ENCODE results near the gene CRYBA2.

CRYBA2 gene

GRCh38 chr2:219030177-219030940, 37.1 kb upstream of the CRYBA2 start:
- no peaks in the 10 kb centered on the region for H3K9me3 ChIP-seq (ENCODE audit: control insufficient read depth, insufficient read depth, low read length)
- no peaks in the 10 kb centered on the region for H3K4me1 ChIP-seq (ENCODE audit: control insufficient read depth, insufficient read depth, low read length)
- peaks cover 3% of the 10 kb centered on the region for H3K27me3 ChIP-seq (ENCODE audit: control insufficient read depth, insufficient read depth, low read length)
- no peaks in the 10 kb centered on the region for H3K36me3 ChIP-seq (ENCODE audit: control insufficient read depth, insufficient read depth, low read length)
- H3K4me3 ChIP-seq (ENCODE audit: low read depth, low read length): no peak overlapping the region
- no peak overlapping the region for H3K9ac ChIP-seq (ENCODE audit: low read depth, low read length)

GRCh38 chr2:219029829-219030165, 36.6 kb upstream of the CRYBA2 start:
- no peak overlapping the region for H3K9ac ChIP-seq (ENCODE audit: low read depth, low read length)
- H3K4me1 ChIP-seq (ENCODE audit: control insufficient read depth, insufficient read depth, low read length): no peaks in the 10 kb centered on the region
- no peaks in the 10 kb centered on the region for H3K36me3 ChIP-seq (ENCODE audit: control insufficient read depth, insufficient read depth, low read length)
- H3K4me3 ChIP-seq (ENCODE audit: low read depth, low read length): no peak overlapping the region
- H3K27me3 ChIP-seq (ENCODE audit: control insufficient read depth, insufficient read depth, low read length): peaks cover 3% of the 10 kb centered on the region
- no peaks in the 10 kb centered on the region for H3K9me3 ChIP-seq (ENCODE audit: control insufficient read depth, insufficient read depth, low read length)

GRCh38 chr2:219028996-219029828, 36.0 kb upstream of the CRYBA2 start:
- H3K36me3 ChIP-seq (ENCODE audit: control insufficient read depth, insufficient read depth, low read length): no peaks in the 10 kb centered on the region

DNA sequence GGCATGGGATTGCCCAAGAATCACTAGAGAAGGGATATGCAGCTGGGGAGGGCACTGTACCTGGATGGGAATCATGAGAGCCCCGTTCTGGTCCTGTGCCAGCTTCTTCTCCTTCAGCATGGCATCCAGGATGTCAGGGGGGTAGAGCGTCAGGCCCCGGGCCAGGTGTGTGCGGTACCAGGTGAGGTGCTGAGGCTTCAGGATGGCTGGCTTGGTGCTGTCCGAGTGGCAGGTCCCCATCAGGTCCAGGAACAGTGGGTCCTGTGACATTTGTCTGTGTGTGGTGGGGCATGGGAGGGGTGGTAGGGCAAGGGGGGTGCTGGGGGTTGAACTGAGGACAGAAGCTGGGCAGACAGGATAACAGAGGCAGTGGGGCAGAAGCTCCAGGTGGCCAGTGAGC, 34.9 kb upstream of the CRYBA2 start:
- H3K27me3 ChIP-seq (ENCODE audit: control insufficient read depth, insufficient read depth, low read length): no peaks in the 10 kb centered on the region
- no peaks in the 10 kb centered on the region for H3K9me3 ChIP-seq (ENCODE audit: control insufficient read depth, insufficient read depth, low read length)
- H3K4me3 ChIP-seq (ENCODE audit: low read depth, low read length): no peak overlapping the region
- H3K4me1 ChIP-seq (ENCODE audit: control insufficient read depth, insufficient read depth, low read length): no peaks in the 10 kb centered on the region
- no peaks in the 10 kb centered on the region for H3K36me3 ChIP-seq (ENCODE audit: control insufficient read depth, insufficient read depth, low read length)
- no peak overlapping the region for H3K9ac ChIP-seq (ENCODE audit: low read depth, low read length)

More at GRCh38 chr2:219028996-219029828, 36.0 kb upstream of the CRYBA2 start:
- no peak overlapping the region for H3K9ac ChIP-seq (ENCODE audit: low read depth, low read length)
- peaks cover 3% of the 10 kb centered on the region for H3K27me3 ChIP-seq (ENCODE audit: control insufficient read depth, insufficient read depth, low read length)
- no peak overlapping the region for H3K4me3 ChIP-seq (ENCODE audit: low read depth, low read length)
- no peaks in the 10 kb centered on the region for H3K9me3 ChIP-seq (ENCODE audit: control insufficient read depth, insufficient read depth, low read length)
- H3K4me1 ChIP-seq (ENCODE audit: control insufficient read depth, insufficient read depth, low read length): no peaks in the 10 kb centered on the region

DNA sequence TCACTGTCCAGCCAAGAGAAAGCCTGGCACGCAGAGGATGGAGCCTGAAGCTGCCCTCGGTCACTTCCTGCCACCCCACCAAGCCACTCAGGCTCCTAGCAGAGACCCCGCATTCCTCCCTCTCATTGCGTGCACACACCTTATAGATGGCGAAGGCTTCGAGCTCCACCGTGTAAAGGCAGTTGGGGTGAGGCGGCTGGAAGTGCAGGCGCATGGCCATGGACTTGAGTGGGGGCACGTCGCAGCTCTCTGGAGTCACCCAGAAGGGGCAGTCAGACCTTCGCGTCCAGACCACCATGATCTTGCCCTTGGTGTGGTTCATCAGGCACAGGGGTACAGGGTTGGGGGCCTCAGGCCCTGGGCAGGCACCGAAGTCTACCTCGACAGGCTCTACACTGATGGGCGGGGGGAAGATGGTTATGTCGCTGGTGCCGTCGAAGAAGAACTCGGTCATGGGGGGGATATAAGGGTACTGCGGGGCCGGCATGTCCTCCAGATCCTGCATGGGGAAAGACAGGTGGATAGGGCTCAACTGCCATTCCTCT, 34.4 kb upstream of the CRYBA2 start:
- H3K4me1 ChIP-seq (ENCODE audit: control insufficient read depth, insufficient read depth, low read length): no peaks in the 10 kb centered on the region
- H3K9me3 ChIP-seq (ENCODE audit: control insufficient read depth, insufficient read depth, low read length): no peaks in the 10 kb centered on the region
- no peak overlapping the region for H3K9ac ChIP-seq (ENCODE audit: low read depth, low read length)
- H3K4me3 ChIP-seq (ENCODE audit: low read depth, low read length): no peak overlapping the region
- H3K27me3 ChIP-seq (ENCODE audit: control insufficient read depth, insufficient read depth, low read length): no peaks in the 10 kb centered on the region
- no peaks in the 10 kb centered on the region for H3K36me3 ChIP-seq (ENCODE audit: control insufficient read depth, insufficient read depth, low read length)

DNA sequence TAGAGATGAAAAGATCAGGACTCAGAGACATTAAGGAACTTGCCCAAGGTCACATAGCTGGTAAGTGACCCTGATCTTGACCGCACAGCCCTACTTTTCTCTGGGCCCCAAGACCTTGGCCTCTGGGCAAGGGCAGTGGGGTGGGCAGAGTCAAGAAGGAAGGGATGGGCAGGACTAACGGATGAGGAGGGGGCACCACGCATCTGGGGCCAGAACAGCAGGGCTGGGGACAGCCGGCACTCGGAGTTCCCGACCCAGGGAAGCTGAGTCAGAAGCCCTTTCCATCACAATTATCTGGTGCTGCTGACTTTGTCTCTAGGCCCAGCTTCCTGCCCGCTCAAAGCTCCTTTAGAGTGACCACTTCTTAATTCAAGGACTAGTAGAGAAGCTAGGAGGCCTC, 33.7 kb upstream of the CRYBA2 start:
- H3K36me3 ChIP-seq (ENCODE audit: control insufficient read depth, insufficient read depth, low read length): no peaks in the 10 kb centered on the region
- no peaks in the 10 kb centered on the region for H3K4me1 ChIP-seq (ENCODE audit: control insufficient read depth, insufficient read depth, low read length)
- H3K9ac ChIP-seq (ENCODE audit: low read depth, low read length): no peak overlapping the region
- H3K4me3 ChIP-seq (ENCODE audit: low read depth, low read length): no peak overlapping the region
- no peaks in the 10 kb centered on the region for H3K9me3 ChIP-seq (ENCODE audit: control insufficient read depth, insufficient read depth, low read length)
- H3K27me3 ChIP-seq (ENCODE audit: control insufficient read depth, insufficient read depth, low read length): no peaks in the 10 kb centered on the region

DNA sequence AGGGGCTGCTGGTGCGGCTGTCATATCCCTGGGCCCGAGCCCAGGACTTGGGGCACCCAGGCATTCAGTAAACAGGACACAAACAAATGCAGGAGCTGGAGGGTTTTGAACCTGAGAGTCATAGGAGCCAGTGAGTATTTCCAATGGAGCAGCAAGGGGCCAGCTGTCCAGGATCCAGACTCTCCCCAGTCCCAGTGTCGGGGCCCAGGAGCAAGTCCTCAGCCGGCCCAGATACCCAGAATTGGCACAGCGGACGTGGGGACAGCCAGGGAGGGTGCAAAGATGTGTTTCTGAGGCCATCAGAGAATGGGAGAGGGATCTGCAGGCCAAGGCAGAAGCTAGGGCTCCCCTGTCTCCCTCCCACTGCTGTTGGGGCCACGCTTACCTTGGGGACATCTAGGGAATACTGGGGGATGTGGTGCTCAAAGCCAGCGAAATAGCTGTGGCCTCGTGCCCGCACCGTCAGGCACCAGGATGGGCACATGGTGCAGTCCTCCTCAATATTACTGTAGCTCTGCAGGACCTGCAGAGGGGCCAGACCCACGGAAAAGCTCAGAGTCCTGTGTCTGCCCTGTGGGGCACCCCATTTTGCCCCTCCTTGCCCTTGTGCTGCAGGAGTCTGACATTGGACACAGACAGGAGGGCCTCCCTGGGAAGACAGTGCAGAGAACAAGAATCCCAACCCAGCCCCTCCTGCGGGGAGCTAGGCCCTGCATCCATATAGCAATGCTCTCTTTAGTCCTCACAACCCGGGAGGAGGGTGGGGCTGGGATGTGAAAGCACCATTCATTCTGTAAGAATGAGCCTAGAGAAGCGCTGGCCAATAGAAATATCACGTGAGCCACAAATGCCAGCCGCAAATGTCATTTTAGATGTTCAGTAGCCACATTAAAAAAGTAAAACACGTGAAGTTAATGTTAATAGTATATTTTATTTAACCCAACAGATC, 32.7 kb upstream of the CRYBA2 start:
- no peak overlapping the region for H3K4me3 ChIP-seq (ENCODE audit: low read depth, low read length)
- H3K9ac ChIP-seq (ENCODE audit: low read depth, low read length): no peak overlapping the region
- H3K27me3 ChIP-seq (ENCODE audit: control insufficient read depth, insufficient read depth, low read length): no peaks in the 10 kb centered on the region
- H3K4me1 ChIP-seq (ENCODE audit: control insufficient read depth, insufficient read depth, low read length): no peaks in the 10 kb centered on the region
- H3K9me3 ChIP-seq (ENCODE audit: control insufficient read depth, insufficient read depth, low read length): no peaks in the 10 kb centered on the region
- H3K36me3 ChIP-seq (ENCODE audit: control insufficient read depth, insufficient read depth, low read length): no peaks in the 10 kb centered on the region

DNA sequence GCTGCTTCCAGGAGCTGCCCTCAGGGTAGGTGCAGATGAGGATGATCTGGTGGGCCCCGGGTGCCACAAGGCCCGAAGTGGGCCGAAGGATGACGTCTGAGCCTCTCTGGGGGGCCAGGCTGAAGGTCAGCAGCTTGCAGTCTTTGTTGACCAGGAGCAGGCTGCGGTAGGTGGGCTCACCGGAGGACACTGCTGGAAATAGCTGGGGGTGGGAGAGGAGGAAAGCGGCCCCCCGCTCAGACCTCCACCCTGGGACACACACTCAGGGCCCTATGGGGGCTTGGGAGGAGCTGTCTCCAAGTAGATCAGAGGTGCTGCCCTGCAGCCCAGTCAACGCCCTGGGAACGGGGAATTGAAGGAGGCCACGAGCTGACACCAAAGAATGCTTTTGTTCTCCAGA, 30.8 kb upstream of the CRYBA2 start:
- no peaks in the 10 kb centered on the region for H3K27me3 ChIP-seq (ENCODE audit: control insufficient read depth, insufficient read depth, low read length)
- H3K4me1 ChIP-seq (ENCODE audit: control insufficient read depth, insufficient read depth, low read length): no peaks in the 10 kb centered on the region

DNA sequence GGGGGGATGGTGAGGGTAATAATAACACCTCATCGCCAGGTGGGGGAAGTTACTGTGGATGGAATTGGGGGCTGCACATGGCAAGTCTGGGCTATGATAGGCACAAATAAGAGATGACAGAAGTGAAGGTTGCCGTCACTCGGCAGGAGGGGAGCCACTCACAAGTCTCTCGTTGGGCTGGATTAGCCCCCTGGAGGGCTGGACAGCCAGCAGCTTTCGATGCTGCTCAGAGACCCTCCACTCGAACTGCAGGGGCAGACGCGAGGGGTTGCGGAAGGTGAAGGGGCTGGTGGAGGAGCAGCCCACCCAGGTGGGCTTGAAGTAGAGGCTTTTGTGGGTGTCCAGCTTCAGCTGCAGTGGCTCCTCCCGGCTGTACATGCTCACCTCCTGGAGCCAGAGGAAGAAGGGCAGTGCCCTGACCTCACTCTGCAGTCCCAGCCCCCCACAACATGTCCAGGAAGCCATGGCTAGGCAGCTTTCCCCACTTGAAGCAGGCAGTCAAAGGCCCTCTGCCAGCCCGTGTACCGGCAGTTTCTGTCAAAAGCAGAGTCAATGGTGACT, 29.9 kb upstream of the CRYBA2 start:
- Histone ChIP-seq H3K9ac (ENCODE audit: low read depth, low read length) (no peak overlapping the region), H3K4me3 (ENCODE audit: low read depth, low read length) (no peak overlapping the region), H3K9me3 (ENCODE audit: control insufficient read depth, insufficient read depth, low read length) (no peaks in the 10 kb centered on the region), H3K36me3 (ENCODE audit: control insufficient read depth, insufficient read depth, low read length) (no peaks in the 10 kb centered on the region), H3K4me1 (ENCODE audit: control insufficient read depth, insufficient read depth, low read length) (no peaks in the 10 kb centered on the region), H3K27me3 (ENCODE audit: control insufficient read depth, insufficient read depth, low read length) (no peaks in the 10 kb centered on the region)

More for the DNA sequence above, 30.8 kb upstream of the CRYBA2 start:
- Histone ChIP-seq H3K9me3 (ENCODE audit: control insufficient read depth, insufficient read depth, low read length) (no peaks in the 10 kb centered on the region), H3K4me3 (ENCODE audit: low read depth, low read length) (no peak overlapping the region), H3K36me3 (ENCODE audit: control insufficient read depth, insufficient read depth, low read length) (no peaks in the 10 kb centered on the region), H3K9ac (ENCODE audit: low read depth, low read length) (no peak overlapping the region)

- Histone ChIP-seq H3K9me3 (ENCODE audit: control insufficient read depth, insufficient read depth, low read length) (no peaks in the 10 kb centered on the region), H3K4me1 (ENCODE audit: control insufficient read depth, insufficient read depth, low read length) (no peaks in the 10 kb centered on the region), H3K9ac (ENCODE audit: low read depth, low read length) (no peak overlapping the region), H3K27me3 (ENCODE audit: control insufficient read depth, insufficient read depth, low read length) (no peaks in the 10 kb centered on the region), H3K4me3 (ENCODE audit: low read depth, low read length) (no peak overlapping the region), H3K36me3 (ENCODE audit: control insufficient read depth, insufficient read depth, low read length) (no peaks in the 10 kb centered on the region)
Observed at GRCh38 chr2:219022616-219023015, 29.4 kb upstream of the CRYBA2 start.

DNA sequence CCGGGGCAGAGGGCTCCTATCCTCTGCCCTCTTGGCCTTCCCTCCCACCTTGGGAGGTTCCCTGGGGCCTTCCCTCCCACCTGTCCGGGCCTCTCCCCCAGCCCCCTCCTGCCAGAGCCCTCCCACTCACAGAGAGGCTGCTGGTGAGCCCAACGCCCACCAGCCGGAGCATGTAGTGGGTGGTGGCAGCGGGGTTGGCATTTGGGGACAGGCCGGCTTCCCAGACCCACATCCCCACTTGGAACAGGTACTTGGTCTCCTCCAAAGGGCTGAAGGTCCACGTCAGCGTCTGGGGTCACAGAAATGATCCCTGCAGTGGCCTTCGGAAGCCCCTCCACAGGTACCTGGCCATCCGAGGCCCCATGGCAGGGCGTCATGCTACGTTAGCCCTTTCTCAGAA, 28.8 kb upstream of the CRYBA2 start:
- H3K36me3 ChIP-seq (ENCODE audit: control insufficient read depth, insufficient read depth, low read length): no peaks in the 10 kb centered on the region
- no peak overlapping the region for H3K9ac ChIP-seq (ENCODE audit: low read depth, low read length)
- H3K4me1 ChIP-seq (ENCODE audit: control insufficient read depth, insufficient read depth, low read length): no peaks in the 10 kb centered on the region
- H3K9me3 ChIP-seq (ENCODE audit: control insufficient read depth, insufficient read depth, low read length): no peaks in the 10 kb centered on the region
- no peak overlapping the region for H3K4me3 ChIP-seq (ENCODE audit: low read depth, low read length)
- no peaks in the 10 kb centered on the region for H3K27me3 ChIP-seq (ENCODE audit: control insufficient read depth, insufficient read depth, low read length)

Data from iPS-15b (cell line).